H9 (cell line): ENCODE measurements around the gene PMM2. TPM values are rescaled to one million over a fixed set of nuclear protein-coding genes. Genes with fewer than 3 reads are reported as not detected.

Experiments used
- DNase-seq: peaks from one replicate; pipeline ENCODE4 v3.0.0-alpha.2; 2017
- H2AFZ ChIP-seq: one replicate; pipeline ENCODE4 v1.6.1; 2013; ENCODE audit warnings: mild to moderate bottlenecking, low read length, control low read depth, moderate library complexity
- H2AK5ac ChIP-seq: 2 replicates; pipeline ENCODE4 v1.6.1; 2013; ENCODE audit warnings: low read length, control low read depth, mixed read lengths; ENCODE audit not compliant: insufficient read length
- H2BK120ac ChIP-seq: one replicate; pipeline ENCODE4 v1.6.1; 2013; ENCODE audit warnings: low read depth, mild to moderate bottlenecking, low read length, control low read depth, inconsistent platforms; ENCODE audit not compliant: poor library complexity, severe bottlenecking
- H2BK12ac ChIP-seq: 2 replicates; pipeline ENCODE4 v1.6.1; 2013; ENCODE audit warnings: low read length, control low read depth, mixed read lengths, low read depth; ENCODE audit not compliant: insufficient read length
- H2BK15ac ChIP-seq: 2 replicates; pipeline ENCODE4 v1.6.1; 2013; ENCODE audit warnings: low read depth, low read length, control low read depth
- H2BK20ac ChIP-seq: one replicate; pipeline ENCODE4 v1.6.1; 2013; ENCODE audit warnings: low read depth, mild to moderate bottlenecking, low read length, control low read depth, inconsistent platforms; ENCODE audit not compliant: poor library complexity, severe bottlenecking
- H2BK5ac ChIP-seq: 2 replicates; pipeline ENCODE4 v1.6.1; 2013; ENCODE audit warnings: low read length, control low read depth, mixed read lengths; ENCODE audit not compliant: insufficient read length
- H3K14ac ChIP-seq: 2 replicates; pipeline ENCODE4 v1.6.1; 2013; ENCODE audit warnings: low read length, control low read depth; ENCODE audit not compliant: insufficient read depth
- H3K18ac ChIP-seq: 2 replicates; pipeline ENCODE4 v1.6.1; 2013; ENCODE audit warnings: low read depth, mild to moderate bottlenecking, mixed read lengths, low read length, control low read depth; ENCODE audit not compliant: insufficient read length
- H3K23ac ChIP-seq: 2 replicates; pipeline ENCODE4 v1.6.1; 2013; ENCODE audit warnings: low read length, control low read depth, mixed read lengths, low read depth; ENCODE audit not compliant: insufficient read length
- H3K23me2 ChIP-seq: 2 replicates; pipeline ENCODE4 v1.6.1; 2013; ENCODE audit warnings: low read depth, mild to moderate bottlenecking, mixed read lengths, low read length, control low read depth; ENCODE audit not compliant: insufficient read length, poor library complexity, severe bottlenecking
- H3K27ac ChIP-seq: 2 replicates; pipeline ENCODE4 v1.5.1; 2013; ENCODE audit warnings: low read length, control low read depth, mixed read lengths, low read depth; ENCODE audit not compliant: insufficient read length
- H3K27me3 ChIP-seq: 2 replicates; pipeline ENCODE4 v1.6.1; 2013; ENCODE audit warnings: low read length, control low read depth, inconsistent platforms; ENCODE audit not compliant: insufficient read depth
- H3K4ac ChIP-seq: 2 replicates; pipeline ENCODE4 v1.6.1; 2013; ENCODE audit warnings: low read depth, mild to moderate bottlenecking, control low read depth, inconsistent platforms, low read length, moderate library complexity
- H3K4me1 ChIP-seq: 2 replicates; pipeline ENCODE4 v1.6.1; 2013; ENCODE audit warnings: low read length, control low read depth, inconsistent platforms; ENCODE audit not compliant: insufficient read depth
- H3K4me2 ChIP-seq: 2 replicates; pipeline ENCODE4 v1.6.1; 2013; ENCODE audit warnings: low read length, control low read depth, mixed read lengths; ENCODE audit not compliant: insufficient read length, insufficient read depth
- H3K56ac ChIP-seq: 2 replicates; pipeline ENCODE4 v1.6.1; 2013; ENCODE audit warnings: low read depth, mild to moderate bottlenecking, mixed read lengths, low read length, control low read depth; ENCODE audit not compliant: insufficient read length
- H3K79me1 ChIP-seq: 2 replicates; pipeline ENCODE4 v1.6.1; 2013; ENCODE audit warnings: low read depth, mild to moderate bottlenecking, moderate library complexity, low read length, control low read depth, inconsistent platforms; ENCODE audit not compliant: insufficient read depth, poor library complexity, severe bottlenecking
- H3K79me2 ChIP-seq: 2 replicates; pipeline ENCODE4 v1.6.1; 2013; ENCODE audit warnings: low read length, control low read depth, inconsistent platforms; ENCODE audit not compliant: insufficient read depth
- H3K9ac ChIP-seq: 2 replicates; pipeline ENCODE4 v1.6.1; 2013; ENCODE audit warnings: low read length, control low read depth, mixed read lengths; ENCODE audit not compliant: insufficient read length; ENCODE audit errors: extremely low read depth
- H3K9me3 ChIP-seq: one replicate; pipeline ENCODE4 v1.6.1; 2013; ENCODE audit warnings: low read depth, low read length, inconsistent platforms; ENCODE audit not compliant: control insufficient read depth
- H3T11ph ChIP-seq: one replicate; pipeline ENCODE4 v1.6.1; 2013; ENCODE audit warnings: mild to moderate bottlenecking, low read length, control low read depth, inconsistent platforms
- H4K20me1 ChIP-seq: one replicate; pipeline ENCODE4 v1.6.1; 2013; ENCODE audit not compliant: control insufficient read depth, insufficient read length, insufficient read depth
- H4K5ac ChIP-seq: 2 replicates; pipeline ENCODE4 v1.6.1; 2013; ENCODE audit warnings: low read depth, mild to moderate bottlenecking, mixed read lengths, low read length, control low read depth; ENCODE audit not compliant: insufficient read length
- H4K8ac ChIP-seq: replicated peaks from 2 replicates; pipeline ENCODE4 v1.6.1; 2013; ENCODE audit warnings: low read length, control low read depth, mixed read lengths, low read depth; ENCODE audit not compliant: insufficient read length
- H4K91ac ChIP-seq: 2 replicates; pipeline ENCODE4 v1.6.1; 2013; ENCODE audit warnings: low read depth, mild to moderate bottlenecking, moderate library complexity, mixed read lengths, low read length, control low read depth; ENCODE audit not compliant: insufficient read length
- H3K27ac Mint-ChIP-seq, 3 experiments: 2 replicates in 2 of 3; 3 replicates in 1 of 3; pipeline ENCODE4 v1.8.0; 2020 to 2021; ENCODE audit warnings: mixed read lengths in 3 of 3, mild to moderate bottlenecking in 1 of 3, moderate library complexity in 1 of 3
- H3K27me3 Mint-ChIP-seq: 2 replicates; pipeline ENCODE4 v1.8.0; 2021; ENCODE audit warnings: low read depth, mild to moderate bottlenecking, moderate library complexity, mixed read lengths
- H3K36me3 Mint-ChIP-seq, 3 experiments: 2 replicates in 2 of 3; 3 replicates in 1 of 3; pipeline ENCODE4 v1.8.0; 2020 to 2021; ENCODE audit warnings: low read depth in 3 of 3, mixed read lengths in 3 of 3; ENCODE audit not compliant: insufficient read depth in 1 of 3
- H3K4me1 Mint-ChIP-seq, 2 experiments: 2 replicates each; pipeline ENCODE4 v1.8.0; 2020; ENCODE audit warnings: mixed read lengths in 2 of 2
- H3K4me3 Mint-ChIP-seq, 2 experiments: 2 replicates in 1 of 2; 3 replicates in 1 of 2; pipeline ENCODE4 v1.8.0; 2020 to 2021; ENCODE audit warnings: mild to moderate bottlenecking in 2 of 2, mixed read lengths in 2 of 2, moderate library complexity in 1 of 2
- H3K9me3 Mint-ChIP-seq, 2 experiments: 2 replicates in 1 of 2; 3 replicates in 1 of 2; pipeline ENCODE4 v1.8.0; 2020; ENCODE audit warnings: mild to moderate bottlenecking in 2 of 2, mixed read lengths in 2 of 2, moderate library complexity in 1 of 2
- WGBS: extraction: QIAGEN DNeasy Blood & Tissue Kit; methylation state at CpG from one replicate; pipeline ENCODE4 v1.1.7; 2013; ENCODE audit warnings: missing lambda C conversion rate, low lambda C conversion rate, mixed read lengths; ENCODE audit not compliant: insufficient read length; ENCODE audit errors: extremely low coverage; 5-methylcytosine and 5-hydroxymethylcytosine counted together
- total RNA-seq: library from RNA; stranded (reverse); gene quantifications from 2 replicates; pipeline ENCODE4 v1.2.1, GENCODE V29; 2021
- TF ChIP-seq, protein P1 (sequence below): fragments of 200-600 bp; sonication (generic); conservative IDR thresholded peaks from 3 replicates; pipeline ENCODE4 v1.8.0; 2021; ENCODE audit warnings: antibody characterized with exemption, mild to moderate bottlenecking

The PMM2 gene
- total RNA-seq, 1 experiment from 2014 or later = 82.7 TPM

- DNase-seq = no peak
- no peak overlapping the region for H3K23ac ChIP-seq
- no peak overlapping the region for H4K5ac ChIP-seq
- H3K18ac ChIP-seq = no peak overlapping the region
- peak overlapping the region; percentile 55 to 97 (median 87); a peak in 6 of 7 replicates for H3K27ac Mint-ChIP-seq
- no peak overlapping the region for H2BK5ac ChIP-seq
- peaks cover 34% of the 10 kb centered on the region; the same call in 1 of the 2 replicates for H3K79me2 ChIP-seq
- H3K9me3 ChIP-seq = no peaks in the 10 kb centered on the region
- H3K79me1 ChIP-seq = peaks cover 5% of the 10 kb centered on the region
- H3K27ac ChIP-seq = no peak overlapping the region
- H2AFZ ChIP-seq = no peak overlapping the region
- peaks cover 8% of the 10 kb centered on the region; the same call in 1 of the 2 replicates for H3K4me1 ChIP-seq
- no peaks in the 10 kb centered on the region for H3K23me2 ChIP-seq
- peaks cover 51 to 68% (median 61%) of the 10 kb centered on the region in 3 experiments for H3K36me3 Mint-ChIP-seq
- H2BK20ac ChIP-seq = no peak overlapping the region
- WGBS = no CpG with 5 or more reads among the region's 31 CpGs
- H3K27me3 ChIP-seq = no peaks in the 10 kb centered on the region
- no peak overlapping the region for H3T11ph ChIP-seq
- H3K27me3 Mint-ChIP-seq = no peaks in the 10 kb centered on the region; the same call in 1 of the 2 replicates
- no peak overlapping the region for H2BK12ac ChIP-seq
- H3K9ac ChIP-seq = no peak overlapping the region
- H4K20me1 ChIP-seq = peaks cover 5% of the 10 kb centered on the region
- no peak overlapping the region for H2BK15ac ChIP-seq
- no peak overlapping the region for H2AK5ac ChIP-seq
- H3K14ac ChIP-seq = no peak overlapping the region
- H4K91ac ChIP-seq = no peak overlapping the region
- no peak overlapping the region for H3K56ac ChIP-seq
- H3K4ac ChIP-seq = no peak overlapping the region
- H3K4me2 ChIP-seq = no peak overlapping the region
- H4K8ac ChIP-seq = no peak overlapping the region
- peaks cover 29 to 45% of the 10 kb centered on the region in 2 experiments for H3K4me1 Mint-ChIP-seq
- H2BK120ac ChIP-seq = no peak overlapping the region
- TF ChIP-seq, protein P1, sequence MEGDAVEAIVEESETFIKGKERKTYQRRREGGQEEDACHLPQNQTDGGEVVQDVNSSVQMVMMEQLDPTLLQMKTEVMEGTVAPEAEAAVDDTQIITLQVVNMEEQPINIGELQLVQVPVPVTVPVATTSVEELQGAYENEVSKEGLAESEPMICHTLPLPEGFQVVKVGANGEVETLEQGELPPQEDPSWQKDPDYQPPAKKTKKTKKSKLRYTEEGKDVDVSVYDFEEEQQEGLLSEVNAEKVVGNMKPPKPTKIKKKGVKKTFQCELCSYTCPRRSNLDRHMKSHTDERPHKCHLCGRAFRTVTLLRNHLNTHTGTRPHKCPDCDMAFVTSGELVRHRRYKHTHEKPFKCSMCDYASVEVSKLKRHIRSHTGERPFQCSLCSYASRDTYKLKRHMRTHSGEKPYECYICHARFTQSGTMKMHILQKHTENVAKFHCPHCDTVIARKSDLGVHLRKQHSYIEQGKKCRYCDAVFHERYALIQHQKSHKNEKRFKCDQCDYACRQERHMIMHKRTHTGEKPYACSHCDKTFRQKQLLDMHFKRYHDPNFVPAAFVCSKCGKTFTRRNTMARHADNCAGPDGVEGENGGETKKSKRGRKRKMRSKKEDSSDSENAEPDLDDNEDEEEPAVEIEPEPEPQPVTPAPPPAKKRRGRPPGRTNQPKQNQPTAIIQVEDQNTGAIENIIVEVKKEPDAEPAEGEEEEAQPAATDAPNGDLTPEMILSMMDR = no peak
- peaks cover 0 to 3% of the 10 kb centered on the region in 2 experiments; a peak in 2 of 5 replicates for H3K9me3 Mint-ChIP-seq
- no peak overlapping the region for H3K4me3 Mint-ChIP-seq
Measured at GRCh38 chr16:8858994-8859912, 61.6 kb downstream of the PMM2 start.
